HCT116 (cell line): ENCODE data around the gene ATRIP. TPM values are rescaled to one million over a fixed set of nuclear protein-coding genes. Genes with fewer than 3 reads are reported as not detected.
"Not testable (repeated sequence)": the region's sequence is repeated elsewhere in the genome, so short reads cannot be mapped to it uniquely, and the experiment has no call there.

Source experiments
- ATAC-seq: fragments of 200-7000 bp; cut with Tn5 transposase; 2 replicates; pipeline ENCODE4 v1.9.1; 2020; ENCODE audit warnings: mild to moderate bottlenecking, moderate library complexity
- BruUV-seq: library from RNA; stranded (reverse); fragments of 400-500 nt; replicated peaks from 2 replicates; lab custom pipeline; 2021; lab: Mats Ljungman, UMichigan
- CTCF ChIA-PET: fragments of 300-600 bp; sonication (Branson Sonifier 250); formaldehyde crosslinking; loops from one replicate; lab custom pipeline; 2021; ENCODE audit warnings: antibody characterized with exemption; lab: Charles Lee
- POLR2A ChIA-PET: fragments of 300-600, 350-600 bp; sonication (Branson Sonifier 250); formaldehyde crosslinking; loops from one replicate; lab custom pipeline; 2021; ENCODE audit warnings: antibody characterized with exemption; lab: Charles Lee
- RAD21 ChIA-PET, 2 experiments: fragments of 300-600 bp; sonication (Branson Sonifier 250); formaldehyde crosslinking; loops; one replicate each; lab custom pipeline; 2023; ENCODE audit warnings: low total read pairs in 2 of 2; ENCODE audit not compliant: uncharacterized antibody in 2 of 2, unreplicated experiment in 2 of 2, low non-redundant PET in 1 of 2; lab: Charles Lee
- DNase-seq: peaks from one replicate; pipeline ENCODE4 v3.0.0-alpha.2; 2010; ENCODE audit warnings: low read depth, low spot score
- H2AFZ ChIP-seq: fragments of 200-600 bp; shearing (Covaris generic), sonication (generic); 2 replicates; pipeline ENCODE4 v1.6.1; 2017; ENCODE audit warnings: low read depth, mixed run types, mixed read lengths, antibody characterized with exemption, low read length; ENCODE audit not compliant: poor library complexity, severe bottlenecking
- H3K27ac ChIP-seq: 2 replicates; pipeline ENCODE4 v1.5.1; 2012; ENCODE audit warnings: low read depth, low read length
- H3K27me3 ChIP-seq: fragments of 200-600 bp; sonication (generic); 2 replicates; pipeline ENCODE4 v1.6.1; 2016; ENCODE audit warnings: mixed run types, low read length, mixed read lengths; ENCODE audit not compliant: insufficient read depth
- H3K36me3 ChIP-seq, 2 experiments: fragments of 200-500 bp in 1 of 2; fragments of 200-600 bp in 1 of 2; sonication (Bioruptor generic) in 1 of 2; sonication (generic) in 1 of 2; 2 replicates each; pipeline versions ENCODE4 v1.5.1 to v1.6.1; 2014 to 2016; ENCODE audit warnings: low read length in 2 of 2, inconsistent platforms in 1 of 2, mixed read lengths in 1 of 2, mixed run types in 1 of 2; ENCODE audit not compliant: insufficient read depth in 2 of 2, control insufficient read depth in 1 of 2
- H3K4me1 ChIP-seq, 2 experiments: fragments of 200-600 bp in 1 of 2; sonication (generic) in 1 of 2; 2 replicates each; pipeline versions ENCODE4 v1.5.1 to v1.6.1; 2012 to 2017; ENCODE audit warnings: low read length in 2 of 2, inconsistent platforms in 1 of 2, mild to moderate bottlenecking in 1 of 2, mixed read lengths in 1 of 2, mixed run types in 1 of 2, moderate library complexity in 1 of 2; ENCODE audit not compliant: insufficient read depth in 2 of 2, control insufficient read depth in 1 of 2
- H3K4me2 ChIP-seq: fragments of 200-600 bp; sonication (generic); 2 replicates; pipeline ENCODE4 v1.6.1; 2017; ENCODE audit warnings: mixed run types, low read length, mixed read lengths
- H3K4me3 ChIP-seq, 2 experiments: fragments of 200-600 bp in 1 of 2; sonication (generic) in 1 of 2; replicated peaks in 1 of 2; 2 replicates each; pipeline ENCODE4 v1.5.1; 2011 to 2016; ENCODE audit warnings: low read length in 2 of 2, control low read depth in 1 of 2, low read depth in 1 of 2, mild to moderate bottlenecking in 1 of 2, mixed read lengths in 1 of 2, mixed run types in 1 of 2
- H3K79me2 ChIP-seq: fragments of 200-600 bp; sonication (generic); 2 replicates; pipeline ENCODE4 v1.6.1; 2017; ENCODE audit warnings: mild to moderate bottlenecking, mixed run types, low read length, moderate library complexity, mixed read lengths; ENCODE audit not compliant: insufficient read depth
- H3K9ac ChIP-seq: fragments of 200-600 bp; sonication (generic); 2 replicates; pipeline ENCODE4 v1.6.1; 2016; ENCODE audit warnings: low read length, mixed read lengths
- H3K9me2 ChIP-seq: fragments of 200-600 bp; sonication (generic), shearing (Covaris generic); 2 replicates; pipeline ENCODE4 v1.6.1; 2017; ENCODE audit warnings: mixed run types, mild to moderate bottlenecking, moderate library complexity; ENCODE audit not compliant: insufficient read depth
- H3K9me3 ChIP-seq, 2 experiments: fragments of 200-500 bp in 1 of 2; fragments of 200-600 bp in 1 of 2; sonication (Bioruptor generic) in 1 of 2; sonication (generic) in 1 of 2; 2 replicates each; pipeline ENCODE4 v1.6.1; 2014 to 2017; ENCODE audit warnings: low read length in 2 of 2, mixed read lengths in 2 of 2, inconsistent platforms in 1 of 2, low read depth in 1 of 2, mild to moderate bottlenecking in 1 of 2, mixed run types in 1 of 2, moderate library complexity in 1 of 2; ENCODE audit not compliant: control insufficient read depth in 1 of 2, insufficient read depth in 1 of 2
- H4K20me1 ChIP-seq: fragments of 200-600 bp; sonication (generic), shearing (Covaris generic); 2 replicates; pipeline ENCODE4 v1.6.1; 2017; ENCODE audit warnings: mixed run types, mild to moderate bottlenecking, moderate library complexity; ENCODE audit not compliant: insufficient read depth
- CBX3 ChIP-seq: IDR thresholded peaks from 2 replicates; pipeline ENCODE4 v1.6.1; 2012; ENCODE audit warnings: low read depth
- CEBPB ChIP-seq: IDR thresholded peaks from 2 replicates; pipeline ENCODE4 v1.6.1; 2012; ENCODE audit warnings: low read depth
- EGR1 ChIP-seq: IDR thresholded peaks from 2 replicates; pipeline ENCODE4 v1.6.1; 2012; ENCODE audit warnings: low read depth
- EZH2 ChIP-seq: fragments of 200-600 bp; sonication (generic); IDR thresholded peaks from 2 replicates; pipeline ENCODE4 v1.6.1; 2017; ENCODE audit warnings: antibody characterized with exemption, mixed run types
- FOSL1 ChIP-seq: IDR thresholded peaks from 2 replicates; pipeline ENCODE4 v1.6.1; 2012; ENCODE audit warnings: low read depth
- JUND ChIP-seq: IDR thresholded peaks from 2 replicates; pipeline ENCODE4 v1.6.1; 2012
- RAD21 ChIP-seq: IDR thresholded peaks from 2 replicates; pipeline ENCODE4 v1.6.1; 2012; ENCODE audit warnings: low read depth, mild to moderate bottlenecking
- SIN3A ChIP-seq: IDR thresholded peaks from 2 replicates; pipeline ENCODE4 v1.6.1; 2012; ENCODE audit warnings: low read depth
- SP1 ChIP-seq: IDR thresholded peaks from 2 replicates; pipeline ENCODE4 v1.6.1; 2012; ENCODE audit warnings: low read depth
- SRF ChIP-seq: IDR thresholded peaks from 2 replicates; pipeline ENCODE4 v1.6.1; 2012; ENCODE audit warnings: low read depth
- TCF7L2 ChIP-seq: IDR thresholded peaks from 2 replicates; pipeline ENCODE4 v1.7.0; 2011; ENCODE audit warnings: borderline replicate concordance, inconsistent platforms; ENCODE audit not compliant: insufficient read depth, insufficient read length; ENCODE audit errors: extremely low read depth
- YY1 ChIP-seq: IDR thresholded peaks from 2 replicates; pipeline ENCODE4 v1.6.1; 2011; ENCODE audit warnings: low read length, low read depth, moderate library complexity, mild to moderate bottlenecking; ENCODE audit not compliant: insufficient replicate concordance; ENCODE audit errors: extremely low read depth
- ZNF274 ChIP-seq: fragments of 200-500 bp; sonication (Bioruptor generic); IDR thresholded peaks from 2 replicates; pipeline ENCODE4 v1.6.1; 2014; ENCODE audit warnings: mild to moderate bottlenecking, low read depth, low read length, inconsistent platforms
- intact Hi-C: fragments of 100-400 bp; cut with micrococcal nuclease; formaldehyde crosslinking; loops from 2 replicates; pipeline ENCODE4 v1.10.0; 2022
- total RNA-seq: library from RNA; stranded (reverse); gene quantifications from one replicate; pipeline ENCODE4 v1.2.1, GENCODE V29; 2021; ENCODE audit not compliant: unreplicated experiment
- TF ChIP-seq, protein P1 (sequence below): IDR thresholded peaks from 2 replicates; pipeline ENCODE4 v1.6.1; 2011; ENCODE audit warnings: mild to moderate bottlenecking, low read length, moderate library complexity; ENCODE audit not compliant: insufficient replicate concordance; ENCODE audit errors: extremely low read depth
- TF ChIP-seq, protein P2 (sequence below), 3 experiments: fragments of 200-600 bp in 1 of 3; sonication (generic) in 1 of 3; IDR thresholded peaks in 2 of 3; conservative IDR thresholded peaks in 1 of 3; 2 replicates each; pipeline ENCODE4 v1.5.1; 2012 to 2017; ENCODE audit warnings: low read depth in 2 of 3, low read length in 2 of 3, antibody characterized with exemption in 1 of 3, borderline replicate concordance in 1 of 3, control low read depth in 1 of 3, mild to moderate bottlenecking in 1 of 3, mixed read lengths in 1 of 3, mixed run types in 1 of 3, moderate library complexity in 1 of 3; ENCODE audit not compliant: insufficient read depth in 1 of 3
- TF ChIP-seq, protein P3 (sequence below): IDR thresholded peaks from 2 replicates; pipeline ENCODE4 v1.6.1; 2012
- TF ChIP-seq, protein P4 (sequence below): IDR thresholded peaks from 2 replicates; pipeline ENCODE4 v1.6.1; 2012

The ATRIP gene
- total RNA-seq, 1 experiment from 2014 or later, result 15.6 TPM

DNA sequence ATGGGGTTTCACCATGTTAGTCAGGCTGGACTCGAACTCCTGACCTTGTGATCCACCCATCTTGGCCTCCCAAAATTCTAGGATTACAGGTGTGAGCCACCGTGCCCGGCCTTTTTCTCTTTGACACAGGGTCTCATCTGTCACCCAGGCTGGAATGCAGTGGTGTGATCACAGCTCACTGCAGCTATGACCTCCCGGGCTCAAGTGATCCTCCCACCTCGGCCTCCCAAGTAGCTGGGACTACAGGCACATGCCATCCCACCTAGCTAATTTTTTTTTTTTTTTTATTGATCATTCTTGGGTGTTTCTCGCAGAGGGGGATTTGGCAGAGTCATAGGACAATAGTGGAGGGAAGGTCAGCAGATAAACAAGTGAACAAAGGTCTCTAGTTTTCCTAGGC, 36.3 kb downstream of the ATRIP start:
- DNase-seq, H3K4me1 ChIP-seq, H3K4me2 ChIP-seq, POLR2A ChIA-PET, H3K9me3 ChIP-seq, RAD21 ChIA-PET, H3K9ac ChIP-seq, BruUV-seq, H3K36me3 ChIP-seq, H3K27me3 ChIP-seq, H2AFZ ChIP-seq, H4K20me1 ChIP-seq, intact Hi-C loops, ATAC-seq, H3K4me3 ChIP-seq, H3K27ac ChIP-seq, H3K79me2 ChIP-seq, H3K9me2 ChIP-seq: not testable (repeated sequence)
- CTCF ChIA-PET, result interaction anchor here (1.0 kb wide), 1 partner anchor 9 kb away, joined by 3 read pairs; no protein-coding TSS in a partner anchor

DNA sequence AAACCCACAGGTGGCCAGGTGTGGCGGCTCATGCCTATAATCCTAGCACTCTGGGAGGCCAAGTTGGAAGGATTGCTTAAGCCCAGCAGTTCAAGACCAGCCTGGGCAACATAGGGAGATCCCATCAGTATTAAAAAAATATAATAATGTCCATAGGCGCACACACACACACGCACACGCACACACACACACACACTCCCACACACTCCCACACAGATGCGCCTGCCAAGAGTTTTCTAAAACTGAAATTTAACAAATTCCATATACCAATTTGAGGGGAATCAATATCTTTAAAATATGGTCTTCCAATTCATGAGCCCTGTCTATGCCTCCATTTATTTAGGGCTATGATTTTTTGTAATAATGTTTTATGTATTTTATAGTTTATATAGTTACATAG, 40.4 kb downstream of the ATRIP start:
- no peak for DNase-seq
- Histone ChIP-seq H3K27ac (no peak overlapping the region), H3K79me2 (no peaks in the 10 kb centered on the region), H3K9ac (no peak overlapping the region), H3K36me3 (no peaks in the 10 kb centered on the region), H2AFZ (no peak overlapping the region), H3K4me1 (no peaks in the 10 kb centered on the region), H3K9me3 (no peaks in the 10 kb centered on the region), H3K4me3 (no peak overlapping the region), H3K27me3 (no peaks in the 10 kb centered on the region), H3K4me2 (no peak overlapping the region), H3K9me2 (no peaks in the 10 kb centered on the region), H4K20me1 (no peaks in the 10 kb centered on the region)
- no TSS peak for BruUV-seq
- intact Hi-C loops, result no loop called here
- POLR2A ChIA-PET, result no interaction called here
- RAD21 ChIA-PET, result no interaction called here
- no peak for ATAC-seq
- TF ChIP-seq, protein P1, sequence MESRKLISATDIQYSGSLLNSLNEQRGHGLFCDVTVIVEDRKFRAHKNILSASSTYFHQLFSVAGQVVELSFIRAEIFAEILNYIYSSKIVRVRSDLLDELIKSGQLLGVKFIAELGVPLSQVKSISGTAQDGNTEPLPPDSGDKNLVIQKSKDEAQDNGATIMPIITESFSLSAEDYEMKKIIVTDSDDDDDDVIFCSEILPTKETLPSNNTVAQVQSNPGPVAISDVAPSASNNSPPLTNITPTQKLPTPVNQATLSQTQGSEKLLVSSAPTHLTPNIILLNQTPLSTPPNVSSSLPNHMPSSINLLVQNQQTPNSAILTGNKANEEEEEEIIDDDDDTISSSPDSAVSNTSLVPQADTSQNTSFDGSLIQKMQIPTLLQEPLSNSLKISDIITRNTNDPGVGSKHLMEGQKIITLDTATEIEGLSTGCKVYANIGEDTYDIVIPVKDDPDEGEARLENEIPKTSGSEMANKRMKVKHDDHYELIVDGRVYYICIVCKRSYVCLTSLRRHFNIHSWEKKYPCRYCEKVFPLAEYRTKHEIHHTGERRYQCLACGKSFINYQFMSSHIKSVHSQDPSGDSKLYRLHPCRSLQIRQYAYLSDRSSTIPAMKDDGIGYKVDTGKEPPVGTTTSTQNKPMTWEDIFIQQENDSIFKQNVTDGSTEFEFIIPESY, result no peak
- no peak for TF ChIP-seq ZNF274
- TF ChIP-seq TCF7L2, result no peak
- no peak for TF ChIP-seq JUND
- TF ChIP-seq, protein P2, sequence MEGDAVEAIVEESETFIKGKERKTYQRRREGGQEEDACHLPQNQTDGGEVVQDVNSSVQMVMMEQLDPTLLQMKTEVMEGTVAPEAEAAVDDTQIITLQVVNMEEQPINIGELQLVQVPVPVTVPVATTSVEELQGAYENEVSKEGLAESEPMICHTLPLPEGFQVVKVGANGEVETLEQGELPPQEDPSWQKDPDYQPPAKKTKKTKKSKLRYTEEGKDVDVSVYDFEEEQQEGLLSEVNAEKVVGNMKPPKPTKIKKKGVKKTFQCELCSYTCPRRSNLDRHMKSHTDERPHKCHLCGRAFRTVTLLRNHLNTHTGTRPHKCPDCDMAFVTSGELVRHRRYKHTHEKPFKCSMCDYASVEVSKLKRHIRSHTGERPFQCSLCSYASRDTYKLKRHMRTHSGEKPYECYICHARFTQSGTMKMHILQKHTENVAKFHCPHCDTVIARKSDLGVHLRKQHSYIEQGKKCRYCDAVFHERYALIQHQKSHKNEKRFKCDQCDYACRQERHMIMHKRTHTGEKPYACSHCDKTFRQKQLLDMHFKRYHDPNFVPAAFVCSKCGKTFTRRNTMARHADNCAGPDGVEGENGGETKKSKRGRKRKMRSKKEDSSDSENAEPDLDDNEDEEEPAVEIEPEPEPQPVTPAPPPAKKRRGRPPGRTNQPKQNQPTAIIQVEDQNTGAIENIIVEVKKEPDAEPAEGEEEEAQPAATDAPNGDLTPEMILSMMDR (IDR thresholded peaks at IDR 0.05 in 2 of 3, conservative IDR thresholded peaks at IDR 0.05 in 1 of 3; ENCODE audit: borderline replicate concordance in 1 of 3, insufficient read depth in 1 of 3, low read depth in 2 of 3, low read length in 2 of 3), result no peak
- no peak for TF ChIP-seq RAD21
- TF ChIP-seq FOSL1, result no peak
- TF ChIP-seq SP1, result no peak
- TF ChIP-seq, protein P3, sequence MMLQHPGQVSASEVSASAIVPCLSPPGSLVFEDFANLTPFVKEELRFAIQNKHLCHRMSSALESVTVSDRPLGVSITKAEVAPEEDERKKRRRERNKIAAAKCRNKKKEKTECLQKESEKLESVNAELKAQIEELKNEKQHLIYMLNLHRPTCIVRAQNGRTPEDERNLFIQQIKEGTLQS, result no peak
- no peak for TF ChIP-seq EZH2
- no peak for TF ChIP-seq YY1
- no peak for TF ChIP-seq SRF
- TF ChIP-seq, protein P4, sequence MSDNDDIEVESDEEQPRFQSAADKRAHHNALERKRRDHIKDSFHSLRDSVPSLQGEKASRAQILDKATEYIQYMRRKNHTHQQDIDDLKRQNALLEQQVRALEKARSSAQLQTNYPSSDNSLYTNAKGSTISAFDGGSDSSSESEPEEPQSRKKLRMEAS, result no peak
- TF ChIP-seq CEBPB, result no peak
- TF ChIP-seq SIN3A, result no peak
- TF ChIP-seq EGR1, result no peak
- no peak for TF ChIP-seq CBX3
- CTCF ChIA-PET, result interaction anchor here (1.2 kb wide), 1 partner anchor 62 kb away, joined by 3 read pairs; no protein-coding TSS in a partner anchor
